GM12878 (cell line): Measurements from ENCODE around the gene TARBP1.

Experiments used
- EP300 ChIP-seq, 2 experiments: fragments of 150-350 bp in 1 of 2; IDR thresholded peaks; 2 replicates each; pipeline ENCODE4 v1.6.1; 2011 to 2012; ENCODE audit warnings: low read depth in 2 of 2, low read length in 2 of 2, borderline replicate concordance in 1 of 2, improper control_type of control experiment in 1 of 2, inconsistent platforms in 1 of 2; ENCODE audit not compliant: control insufficient read depth in 1 of 2
- POLR2AphosphoS5 ChIP-seq: IDR thresholded peaks from 2 replicates; pipeline ENCODE4 v1.6.1; 2011; ENCODE audit warnings: mild to moderate bottlenecking, low read length, inconsistent platforms
- TAF1 ChIP-seq: IDR thresholded peaks from 2 replicates; pipeline ENCODE4 v1.6.1; 2011; ENCODE audit warnings: mild to moderate bottlenecking, low read depth, low read length, borderline replicate concordance
- TF ChIP-seq, protein P1 (sequence below), 3 experiments: IDR thresholded peaks in 2 of 3; conservative IDR thresholded peaks in 1 of 3; 2 replicates each; pipeline ENCODE4 v1.5.1; 2011; ENCODE audit warnings: low read depth in 3 of 3, low read length in 3 of 3, mild to moderate bottlenecking in 3 of 3, control low read depth in 2 of 3, moderate library complexity in 2 of 3, inconsistent platforms in 1 of 3, mixed read lengths in 1 of 3; ENCODE audit not compliant: control insufficient read depth in 2 of 3, insufficient read depth in 1 of 3; ENCODE audit errors: extremely low read depth in 1 of 3

DNA sequence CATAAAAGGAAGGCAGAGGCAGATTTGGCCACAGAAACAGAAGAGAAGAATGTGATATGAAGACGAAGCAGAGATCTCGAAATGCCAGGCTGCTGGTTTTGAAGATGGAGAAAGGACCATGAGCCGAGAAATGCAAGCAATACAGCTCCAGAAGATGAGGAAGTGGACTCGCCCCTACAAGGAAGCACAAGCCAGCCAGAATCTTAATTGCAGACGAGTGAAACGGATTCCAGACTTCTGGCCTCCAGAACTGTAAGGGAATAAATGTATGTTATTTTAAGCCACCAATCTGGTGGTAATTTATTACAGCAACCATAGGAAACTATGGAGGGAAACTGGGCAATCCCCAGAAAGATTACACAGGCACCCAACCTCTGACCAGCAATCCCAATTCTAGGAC lies 24.1 kb downstream of the TARBP1 start:
- TF ChIP-seq EP300 (IDR thresholded peaks at IDR 0.05; ENCODE audit: borderline replicate concordance in 1 of 2, control insufficient read depth in 1 of 2, low read depth in 2 of 2, low read length in 2 of 2) (no peak), POLR2AphosphoS5 (no peak), TAF1 (no peak)
- TF ChIP-seq, protein P1, sequence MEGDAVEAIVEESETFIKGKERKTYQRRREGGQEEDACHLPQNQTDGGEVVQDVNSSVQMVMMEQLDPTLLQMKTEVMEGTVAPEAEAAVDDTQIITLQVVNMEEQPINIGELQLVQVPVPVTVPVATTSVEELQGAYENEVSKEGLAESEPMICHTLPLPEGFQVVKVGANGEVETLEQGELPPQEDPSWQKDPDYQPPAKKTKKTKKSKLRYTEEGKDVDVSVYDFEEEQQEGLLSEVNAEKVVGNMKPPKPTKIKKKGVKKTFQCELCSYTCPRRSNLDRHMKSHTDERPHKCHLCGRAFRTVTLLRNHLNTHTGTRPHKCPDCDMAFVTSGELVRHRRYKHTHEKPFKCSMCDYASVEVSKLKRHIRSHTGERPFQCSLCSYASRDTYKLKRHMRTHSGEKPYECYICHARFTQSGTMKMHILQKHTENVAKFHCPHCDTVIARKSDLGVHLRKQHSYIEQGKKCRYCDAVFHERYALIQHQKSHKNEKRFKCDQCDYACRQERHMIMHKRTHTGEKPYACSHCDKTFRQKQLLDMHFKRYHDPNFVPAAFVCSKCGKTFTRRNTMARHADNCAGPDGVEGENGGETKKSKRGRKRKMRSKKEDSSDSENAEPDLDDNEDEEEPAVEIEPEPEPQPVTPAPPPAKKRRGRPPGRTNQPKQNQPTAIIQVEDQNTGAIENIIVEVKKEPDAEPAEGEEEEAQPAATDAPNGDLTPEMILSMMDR (IDR thresholded peaks at IDR 0.05 in 2 of 3, conservative IDR thresholded peaks at IDR 0.05 in 1 of 3; ENCODE audit: control insufficient read depth in 2 of 3, extremely low read depth in 1 of 3, insufficient read depth in 1 of 3, low read depth in 3 of 3, low read length in 3 of 3), result no peak
